Esophagus muscularis mucosa (tissue), 4 donors: ENCODE results near the gene SPESP1. TPM values are rescaled to one million over a fixed set of nuclear protein-coding genes. Genes with fewer than 3 reads are reported as not detected.

ENCODE experiments used
- DNase-seq: peaks from one replicate; pipeline ENCODE4 v3.0.0-alpha.2; 2017; ENCODE audit errors: extremely low spot score
- H3K27ac ChIP-seq, 4 donors: fragments of 200-600 bp; sonication (generic); replicated peaks in 1 of 4; 1 replicate in 3 of 4; 2 replicates in 1 of 4; pipeline ENCODE4 v1.5.1; 2016 to 2019; ENCODE audit warnings: mild to moderate bottlenecking in 1 of 4
- H3K27me3 ChIP-seq, 4 donors: fragments of 200-600 bp; sonication (generic); one replicate each; pipeline versions ENCODE4 v1.5.1 to v1.6.0; 2016 to 2019
- H3K36me3 ChIP-seq, 4 donors: fragments of 200-600 bp; sonication (generic); one replicate each; pipeline ENCODE4 v1.5.1; 2016 to 2019
- H3K4me1 ChIP-seq, 4 donors: fragments of 200-600 bp; sonication (generic); one replicate each; pipeline ENCODE4 v1.5.1; 2016 to 2019
- H3K4me3 ChIP-seq, 4 donors: fragments of 200-600 bp; sonication (generic); 1 replicate in 2 of 4; 2 replicates in 2 of 4; pipeline ENCODE4 v1.5.1; 2016 to 2019; ENCODE audit warnings: mild to moderate bottlenecking in 4 of 4, moderate library complexity in 1 of 4
- H3K9me3 ChIP-seq, 4 donors: fragments of 200-600 bp; sonication (generic); 1 replicate in 3 of 4; 2 replicates in 1 of 4; pipeline ENCODE4 v1.5.1; 2016 to 2019
- CTCF ChIP-seq, 3 experiments: fragments of 200-600 bp in 2 of 3; fragments of 450-650 bp in 1 of 3; sonication (generic) in 2 of 3; IDR thresholded peaks; one replicate each; pipeline ENCODE4 v1.5.1; 2017 to 2019; ENCODE audit warnings: antibody characterized with exemption in 3 of 3, mild to moderate bottlenecking in 2 of 3, moderate library complexity in 1 of 3
- EP300 ChIP-seq: sonication (generic); formaldehyde crosslinking; IDR thresholded peaks from one replicate; pipeline ENCODE4 v1.6.1; 2017; ENCODE audit warnings: antibody characterized with exemption
- POLR2A ChIP-seq: fragments of 450-650 bp; IDR thresholded peaks from one replicate; pipeline ENCODE4 v1.6.1; 2017; ENCODE audit warnings: antibody characterized with exemption, moderate library complexity, mild to moderate bottlenecking, low read depth
- POLR2AphosphoS5 ChIP-seq, 2 donors: sonication (generic); formaldehyde crosslinking; IDR thresholded peaks; one replicate each; pipeline ENCODE4 v1.6.1; 2017; ENCODE audit warnings: antibody characterized with exemption in 2 of 2
- WGBS: methylation state at CpG from one replicate; pipeline ENCODE4 v1.1.5; 2018; 5-methylcytosine and 5-hydroxymethylcytosine counted together
- intact Hi-C: fragments of 100-400 bp; cut with DNase I; formaldehyde crosslinking; loops from one replicate; pipeline ENCODE4 v1.15.1; 2023
- total RNA-seq, 4 donors: library from RNA; depleted of rRNA; stranded (reverse); fragments of >200 nt; gene quantifications; one replicate each; pipeline versions ENCODE4 v1.1.0 to v1.2.1, GENCODE V29; 2016

SPESP1 gene
- total RNA-seq, 4 donors from 2014 or later, result 3.1 to 5.8 (median 3.9) TPM

GRCh38 chr15:68896178-68896577, 34.1 kb upstream of the SPESP1 start:
- DNase-seq, result no peak
- TF ChIP-seq POLR2AphosphoS5 (IDR thresholded peaks at IDR 0.05) (no peak), EP300 (no peak), CTCF (IDR thresholded peaks at IDR 0.05) (no peak), POLR2A (no peak)
- Histone ChIP-seq H3K36me3 (no peaks in the 10 kb centered on the region), H3K27me3 (peaks cover 0 to 20% (median 0%) of the 10 kb centered on the region in 4 donors), H3K4me1 (no peaks in the 10 kb centered on the region), H3K9me3 (no peaks in the 10 kb centered on the region), H3K27ac (no peak overlapping the region), H3K4me3 (no peak overlapping the region)
- intact Hi-C loops, result no loop called here

GRCh38 chr15:68897016-68897415, 33.3 kb upstream of the SPESP1 start:
- peak; percentile 24 for DNase-seq
- intact Hi-C loops, result no loop called here
- peaks cover 0 to 26% (median 0%) of the 10 kb centered on the region in 4 donors for H3K27me3 ChIP-seq
- no peaks in the 10 kb centered on the region for H3K36me3 ChIP-seq
- H3K4me1 ChIP-seq, result no peaks in the 10 kb centered on the region
- H3K4me3 ChIP-seq, result no peak overlapping the region
- H3K9me3 ChIP-seq, result no peaks in the 10 kb centered on the region
- TF ChIP-seq EP300 (no peak), CTCF (IDR thresholded peaks at IDR 0.05) (no peak), POLR2AphosphoS5 (IDR thresholded peaks at IDR 0.05) (no peak), POLR2A (no peak)
- 90% methylated on average over 1 of the region's 1 CpG for WGBS
- no peak overlapping the region for H3K27ac ChIP-seq

- Histone ChIP-seq H3K4me3 (no peak overlapping the region), H3K27me3 (peaks cover 0 to 15% (median 0%) of the 10 kb centered on the region in 4 donors), H3K27ac (no peak overlapping the region), H3K4me1 (no peaks in the 10 kb centered on the region), H3K9me3 (no peaks in the 10 kb centered on the region), H3K36me3 (no peaks in the 10 kb centered on the region)
- TF ChIP-seq POLR2A, result no peak
- no peak for TF ChIP-seq EP300
- no peak for TF ChIP-seq POLR2AphosphoS5 (IDR thresholded peaks at IDR 0.05)
- no peak for TF ChIP-seq CTCF (IDR thresholded peaks at IDR 0.05)
- DNase-seq, result no peak
- 86% methylated on average over 3 of the region's 3 CpGs for WGBS
- intact Hi-C loops, result no loop called here
Measured at GRCh38 chr15:68900027-68900426, 30.3 kb upstream of the SPESP1 start.

GRCh38 chr15:68907396-68907923, 22.9 kb upstream of the SPESP1 start:
- peaks cover 0 to 6% (median 2%) of the 10 kb centered on the region in 4 donors for H3K27me3 ChIP-seq
- intact Hi-C loops, result no loop called here
- 93% methylated on average over 2 of the region's 2 CpGs for WGBS
- H3K4me1 ChIP-seq, result no peaks in the 10 kb centered on the region
- H3K9me3 ChIP-seq, result no peaks in the 10 kb centered on the region
- TF ChIP-seq POLR2A (no peak), POLR2AphosphoS5 (IDR thresholded peaks at IDR 0.05) (no peak), EP300 (no peak), CTCF (IDR thresholded peaks at IDR 0.05) (no peak)
- DNase-seq, result no peak
- H3K27ac ChIP-seq, result no peak overlapping the region
- no peak overlapping the region for H3K4me3 ChIP-seq
- no peaks in the 10 kb centered on the region for H3K36me3 ChIP-seq

GRCh38 chr15:68909601-68910100, 20.7 kb upstream of the SPESP1 start:
- TF ChIP-seq EP300, result no peak
- no peak for TF ChIP-seq POLR2A
- TF ChIP-seq POLR2AphosphoS5 (IDR thresholded peaks at IDR 0.05), result no peak
- TF ChIP-seq CTCF (IDR thresholded peaks at IDR 0.05), result no peak
- H3K27ac ChIP-seq, result no peak overlapping the region
- peaks cover 0 to 7% (median 3%) of the 10 kb centered on the region in 4 donors for H3K27me3 ChIP-seq
- H3K9me3 ChIP-seq, result no peaks in the 10 kb centered on the region
- no peaks in the 10 kb centered on the region for H3K36me3 ChIP-seq
- H3K4me1 ChIP-seq, result no peaks in the 10 kb centered on the region
- no peak overlapping the region for H3K4me3 ChIP-seq
- intact Hi-C loops, result no loop called here
- no peak for DNase-seq
